Activated CD4-positive, alpha-beta T cell treated with anti-CD3 and anti-CD28 coated beads, Interleukin-2, amount 10 ng/mL, durations not matched to agents 7 days and 5 days (primary cell): ENCODE measurements around the gene PEX14. TPM values are rescaled to one million over a fixed set of nuclear protein-coding genes. Genes with fewer than 3 reads are reported as not detected.

ENCODE experiments used
- CTCF ChIA-PET: fragments of 350-600 bp; sonication (Branson Sonifier 250); formaldehyde crosslinking; loops from one replicate; lab custom pipeline; 2021; ENCODE audit warnings: antibody characterized with exemption; lab: Charles Lee
- POLR2A ChIA-PET: fragments of 350-600 bp; sonication (Branson Sonifier 250); formaldehyde crosslinking; loops from one replicate; lab custom pipeline; 2021; ENCODE audit warnings: antibody characterized with exemption; lab: Charles Lee
- DNase-seq: peaks from one replicate; pipeline ENCODE4 v3.0.0-alpha.2; 2020
- H3K27ac Mint-ChIP-seq: one replicate; pipeline ENCODE4 v1.8.0; 2021; ENCODE audit warnings: mild to moderate bottlenecking, moderate library complexity, mixed read lengths
- H3K27me3 Mint-ChIP-seq: one replicate; pipeline ENCODE4 v1.8.0; 2021; ENCODE audit warnings: mixed read lengths
- H3K36me3 Mint-ChIP-seq: one replicate; pipeline ENCODE4 v1.8.0; 2021; ENCODE audit warnings: low read depth, mixed read lengths
- H3K4me1 Mint-ChIP-seq: one replicate; pipeline ENCODE4 v1.8.0; 2021; ENCODE audit warnings: mixed read lengths
- H3K4me3 Mint-ChIP-seq: one replicate; pipeline ENCODE4 v1.8.0; 2021; ENCODE audit warnings: mild to moderate bottlenecking, moderate library complexity, mixed read lengths
- H3K9me3 Mint-ChIP-seq: one replicate; pipeline ENCODE4 v1.8.0; 2021; ENCODE audit warnings: mixed read lengths
- total RNA-seq, 2 experiments: library from RNA; stranded (reverse); gene quantifications; one replicate each; pipeline ENCODE4 v1.2.3, GENCODE V29; 2021

The PEX14 gene
- total RNA-seq, 2 experiments from 2014 or later = 23.4 to 24.4 TPM

DNA sequence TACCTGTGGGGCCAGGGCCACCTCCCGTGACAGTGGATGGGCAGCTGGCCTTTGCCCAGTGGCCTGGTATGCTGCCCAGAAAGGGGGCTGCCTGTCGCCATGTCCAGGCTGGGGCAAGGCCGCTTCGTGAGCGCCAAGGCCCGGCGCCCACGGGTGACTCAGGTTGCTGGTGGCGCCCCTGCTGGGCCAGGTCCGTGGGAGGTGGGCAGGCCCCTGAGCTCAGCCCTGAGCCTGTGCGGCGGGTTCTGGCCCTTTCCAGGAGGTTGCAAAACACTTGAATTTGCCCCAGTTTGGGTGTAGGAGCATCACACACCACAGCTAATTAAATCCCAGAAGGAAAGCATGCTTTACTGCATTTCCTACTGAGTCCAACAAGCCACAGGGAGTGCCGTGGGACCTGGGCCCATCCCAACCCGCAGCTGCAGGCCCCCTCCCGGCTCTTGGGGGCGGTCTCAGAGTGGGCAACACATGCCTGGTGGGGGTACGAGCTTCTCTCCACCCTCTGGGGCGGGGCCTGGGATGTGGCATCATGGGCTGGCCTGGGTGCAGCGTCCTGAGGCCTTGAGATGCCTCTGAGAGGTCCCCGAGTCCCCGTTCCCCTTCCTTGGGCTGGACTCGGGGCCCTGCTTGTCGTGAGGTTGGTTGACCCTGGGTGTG, 159.8 kb downstream of the PEX14 start:
- ChIA-PET CTCF (interaction anchor here (0.6 kb wide), 1 partner anchor 64 kb away, joined by 3 read pairs; no protein-coding TSS in a partner anchor), POLR2A (no interaction called here)
- H3K27ac Mint-ChIP-seq = no peak overlapping the region
- no peaks in the 10 kb centered on the region for H3K36me3 Mint-ChIP-seq
- no peak overlapping the region for H3K4me3 Mint-ChIP-seq
- no peaks in the 10 kb centered on the region for H3K4me1 Mint-ChIP-seq
- no peak for DNase-seq
- H3K9me3 Mint-ChIP-seq = no peaks in the 10 kb centered on the region
- H3K27me3 Mint-ChIP-seq = peaks cover 7% of the 10 kb centered on the region

DNA sequence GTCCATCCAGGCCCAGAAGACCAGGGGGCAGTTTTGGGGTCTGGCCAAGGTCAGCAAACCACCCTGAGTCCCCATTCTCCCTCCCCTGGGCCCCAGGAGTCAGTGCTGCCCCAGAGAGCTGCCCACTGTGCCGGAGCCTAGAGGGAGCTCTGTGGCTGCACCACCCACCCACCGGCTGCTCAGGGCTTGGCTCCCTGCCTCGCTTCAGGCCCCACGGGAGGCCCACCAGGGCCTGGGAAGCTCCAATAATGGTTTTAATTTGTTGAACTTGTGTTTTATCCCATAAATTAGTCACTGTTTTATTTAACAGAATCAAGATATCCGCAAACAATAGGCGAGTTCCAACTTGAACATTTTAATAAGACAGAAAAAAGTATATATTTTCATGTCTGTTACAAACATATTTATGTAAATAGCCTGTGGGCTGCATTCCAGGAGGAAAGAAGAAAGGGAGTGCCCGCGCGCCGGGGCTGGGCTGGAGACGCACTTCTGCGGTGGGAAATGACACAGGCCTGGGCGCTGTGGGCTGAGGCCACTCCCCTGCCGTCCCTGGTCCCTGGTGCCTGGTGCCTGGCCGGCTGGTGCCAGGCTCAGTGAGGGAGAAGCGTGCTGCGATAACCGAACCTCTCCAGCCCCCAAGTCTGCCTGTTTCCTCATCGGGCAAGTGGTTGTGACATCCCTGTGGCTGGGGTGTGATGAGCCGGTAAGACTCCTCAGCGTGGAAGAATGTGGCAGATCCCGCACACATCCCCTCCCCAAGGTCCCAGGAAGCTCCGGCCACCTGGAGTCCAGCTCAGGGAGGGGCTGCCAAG, 160.5 kb downstream of the PEX14 start:
- ChIA-PET CTCF (interaction anchor here (0.6 kb wide), 1 partner anchor 64 kb away, joined by 3 read pairs; no protein-coding TSS in a partner anchor), POLR2A (no interaction called here)
- Mint-ChIP-seq H3K4me1 (no peaks in the 10 kb centered on the region), H3K27me3 (peaks cover 7% of the 10 kb centered on the region), H3K9me3 (no peaks in the 10 kb centered on the region), H3K4me3 (no peak overlapping the region), H3K27ac (no peak overlapping the region), H3K36me3 (no peaks in the 10 kb centered on the region)
- DNase-seq = no peak

DNA sequence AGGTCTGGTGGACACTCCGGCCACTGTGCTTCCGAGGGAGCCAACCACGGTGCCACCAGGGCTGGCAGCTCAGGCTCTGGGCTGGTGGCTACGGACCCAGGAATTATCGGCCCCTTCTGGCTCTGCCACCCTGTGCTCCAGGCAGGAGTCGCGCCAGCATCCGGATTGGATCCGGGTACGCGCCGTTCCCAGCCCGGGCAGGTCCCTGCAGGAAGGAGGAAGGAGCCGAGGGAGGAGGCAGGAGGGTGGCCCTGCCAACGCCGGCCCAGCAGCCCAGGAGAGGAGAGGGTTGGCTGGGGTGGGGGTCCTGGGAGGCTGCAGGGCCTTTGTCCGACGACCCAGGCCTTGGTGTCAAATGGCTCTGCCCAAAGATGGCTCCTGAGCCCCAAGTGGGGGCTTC, 161.2 kb downstream of the PEX14 start:
- DNase-seq = no peak
- no peaks in the 10 kb centered on the region for H3K4me1 Mint-ChIP-seq
- CTCF ChIA-PET = no interaction called here
- POLR2A ChIA-PET = no interaction called here
- peaks cover 7% of the 10 kb centered on the region for H3K27me3 Mint-ChIP-seq
- H3K36me3 Mint-ChIP-seq = no peaks in the 10 kb centered on the region
- no peak overlapping the region for H3K27ac Mint-ChIP-seq
- H3K4me3 Mint-ChIP-seq = no peak overlapping the region
- H3K9me3 Mint-ChIP-seq = no peaks in the 10 kb centered on the region

DNA sequence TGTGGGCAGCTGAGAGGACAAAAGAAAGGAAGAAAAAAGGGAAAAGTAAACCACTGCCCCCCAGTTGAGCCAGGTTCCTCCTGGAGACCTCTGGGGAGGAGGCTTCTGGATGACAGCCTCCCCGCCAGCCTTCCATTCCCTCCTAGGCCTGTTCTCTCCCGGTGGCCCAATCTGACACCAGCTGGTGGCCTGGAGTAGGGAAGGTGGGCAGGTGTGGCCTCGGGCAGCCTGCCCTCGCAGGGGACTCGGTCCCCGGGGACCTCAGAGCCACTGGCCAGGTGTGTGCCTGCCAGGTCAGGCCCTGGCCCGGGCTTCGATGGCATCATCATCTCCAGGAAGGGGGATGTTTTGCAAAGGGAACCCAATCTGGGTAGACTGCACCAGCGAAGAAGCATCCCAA, 162.7 kb downstream of the PEX14 start:
- Mint-ChIP-seq H3K9me3 (no peaks in the 10 kb centered on the region), H3K27me3 (peaks cover 7% of the 10 kb centered on the region), H3K4me3 (no peak overlapping the region), H3K36me3 (no peaks in the 10 kb centered on the region), H3K4me1 (no peaks in the 10 kb centered on the region), H3K27ac (no peak overlapping the region)
- ChIA-PET CTCF (no interaction called here), POLR2A (no interaction called here)
- DNase-seq = no peak

DNA sequence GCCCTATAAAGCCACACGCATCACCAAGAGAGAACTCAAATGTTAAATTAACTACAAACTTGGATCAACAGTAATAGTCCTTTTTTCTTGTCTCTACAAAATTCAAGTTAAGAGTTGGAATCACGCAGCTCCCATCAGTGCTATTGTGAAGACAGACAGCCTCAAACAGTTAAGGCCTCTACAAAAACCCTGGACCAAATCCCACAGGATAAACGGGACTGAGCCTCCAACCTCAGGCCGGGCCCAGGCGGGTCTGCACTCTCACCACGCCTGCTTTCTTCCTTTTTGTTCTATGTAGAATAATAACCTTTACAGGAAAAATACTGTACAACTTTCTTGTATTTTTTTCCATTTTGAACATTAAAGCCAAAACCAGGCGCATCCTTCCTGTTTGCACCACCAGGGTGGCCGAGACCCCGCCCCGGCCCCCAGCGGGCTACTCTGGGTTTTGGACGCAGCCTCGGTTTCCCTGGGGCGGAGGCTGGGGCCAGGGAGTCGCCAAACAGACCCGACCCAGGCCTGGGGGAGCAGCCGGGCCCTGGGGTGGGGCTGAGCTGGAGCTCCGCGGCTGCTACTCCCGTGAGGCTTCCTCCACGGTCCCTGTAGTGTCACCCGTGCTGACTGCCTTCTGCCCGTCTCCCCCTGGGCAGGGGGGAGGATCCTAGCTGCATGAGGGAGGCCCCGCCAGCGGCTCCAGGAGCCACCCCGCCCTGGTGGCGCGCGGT, 163.2 kb downstream of the PEX14 start:
- H3K36me3 Mint-ChIP-seq = no peaks in the 10 kb centered on the region
- H3K4me3 Mint-ChIP-seq = no peak overlapping the region
- DNase-seq = no peak

DNA sequence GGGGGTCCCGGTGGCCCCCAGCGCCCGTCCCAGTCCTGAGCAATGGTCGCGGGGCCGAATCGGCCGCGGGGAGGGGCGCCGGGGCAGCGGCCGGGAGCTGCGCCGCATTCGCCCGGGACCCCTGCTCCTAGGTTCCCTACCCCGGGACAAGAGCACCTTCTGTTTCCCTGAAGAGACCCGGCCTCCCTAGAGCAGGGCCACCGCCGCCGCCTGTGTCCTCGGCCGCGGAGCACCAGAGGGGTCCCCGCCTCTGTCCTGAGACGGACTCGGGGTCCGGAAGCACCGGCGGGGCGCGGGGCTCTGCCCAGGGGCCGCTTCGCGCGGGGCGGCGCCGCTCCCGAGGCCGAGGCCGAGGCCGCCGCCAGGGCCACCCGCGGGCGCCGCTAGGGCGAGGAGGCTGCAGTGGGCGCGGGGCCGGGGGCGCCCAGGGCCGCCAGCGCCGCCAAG, 163.8 kb downstream of the PEX14 start:
- H3K36me3 Mint-ChIP-seq = no peaks in the 10 kb centered on the region
- H3K27ac Mint-ChIP-seq = no peak overlapping the region
- H3K4me3 Mint-ChIP-seq = no peak overlapping the region
- no peak for DNase-seq
- ChIA-PET CTCF (no interaction called here), POLR2A (no interaction called here)
- H3K9me3 Mint-ChIP-seq = no peaks in the 10 kb centered on the region
- peaks cover 7% of the 10 kb centered on the region for H3K27me3 Mint-ChIP-seq
- H3K4me1 Mint-ChIP-seq = no peaks in the 10 kb centered on the region

More for the DNA sequence above, 163.2 kb downstream of the PEX14 start:
- CTCF ChIA-PET = no interaction called here
- Mint-ChIP-seq H3K9me3 (no peaks in the 10 kb centered on the region), H3K27me3 (peaks cover 7% of the 10 kb centered on the region), H3K27ac (no peak overlapping the region), H3K4me1 (no peaks in the 10 kb centered on the region)
- POLR2A ChIA-PET = no interaction called here

DNA sequence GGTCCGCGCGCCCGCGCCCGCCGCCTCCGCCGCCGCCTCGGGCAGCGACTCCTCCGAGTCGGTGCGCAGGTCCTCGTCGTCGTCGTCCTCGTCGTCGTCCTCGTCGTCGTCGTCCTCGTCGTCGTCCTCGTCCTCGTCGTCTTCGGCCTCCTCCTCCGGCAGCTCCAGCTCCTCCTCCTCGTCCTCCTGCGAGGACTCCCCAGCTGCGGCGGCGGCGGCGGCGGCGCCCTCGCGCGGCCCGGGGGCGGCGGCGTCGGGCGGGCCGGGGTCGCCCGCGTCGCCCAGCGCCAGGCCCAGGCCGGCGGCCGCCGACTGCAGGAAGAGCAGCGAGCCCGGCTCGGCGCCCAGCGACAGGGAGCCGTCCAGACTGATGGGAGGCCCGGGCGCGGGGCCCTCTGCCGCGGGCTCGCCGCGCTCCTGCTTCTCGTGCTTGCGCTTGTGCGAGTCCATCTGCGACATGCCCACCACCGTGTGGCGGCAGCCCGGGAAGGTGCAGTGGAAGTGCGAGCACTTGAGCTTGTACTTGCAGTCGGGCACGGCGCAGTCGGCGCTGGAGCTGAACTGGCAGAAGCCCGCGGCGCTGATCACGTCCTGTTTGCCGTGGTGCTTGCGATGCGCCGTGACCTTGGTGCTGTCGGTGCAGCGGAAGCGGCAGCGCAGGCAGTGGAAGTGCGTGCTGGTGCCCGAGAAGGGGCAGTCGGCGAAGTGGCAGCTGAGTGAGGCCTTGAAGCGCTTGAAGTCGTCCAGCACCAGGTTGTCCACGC, 164.4 kb downstream of the PEX14 start:
- no peak for DNase-seq
- no peak overlapping the region for H3K27ac Mint-ChIP-seq
- POLR2A ChIA-PET = no interaction called here
- peak overlapping the region; percentile 32 for H3K4me3 Mint-ChIP-seq
- no peaks in the 10 kb centered on the region for H3K36me3 Mint-ChIP-seq
- H3K27me3 Mint-ChIP-seq = peaks cover 7% of the 10 kb centered on the region
- no peaks in the 10 kb centered on the region for H3K9me3 Mint-ChIP-seq
- CTCF ChIA-PET = no interaction called here
- no peaks in the 10 kb centered on the region for H3K4me1 Mint-ChIP-seq

DNA sequence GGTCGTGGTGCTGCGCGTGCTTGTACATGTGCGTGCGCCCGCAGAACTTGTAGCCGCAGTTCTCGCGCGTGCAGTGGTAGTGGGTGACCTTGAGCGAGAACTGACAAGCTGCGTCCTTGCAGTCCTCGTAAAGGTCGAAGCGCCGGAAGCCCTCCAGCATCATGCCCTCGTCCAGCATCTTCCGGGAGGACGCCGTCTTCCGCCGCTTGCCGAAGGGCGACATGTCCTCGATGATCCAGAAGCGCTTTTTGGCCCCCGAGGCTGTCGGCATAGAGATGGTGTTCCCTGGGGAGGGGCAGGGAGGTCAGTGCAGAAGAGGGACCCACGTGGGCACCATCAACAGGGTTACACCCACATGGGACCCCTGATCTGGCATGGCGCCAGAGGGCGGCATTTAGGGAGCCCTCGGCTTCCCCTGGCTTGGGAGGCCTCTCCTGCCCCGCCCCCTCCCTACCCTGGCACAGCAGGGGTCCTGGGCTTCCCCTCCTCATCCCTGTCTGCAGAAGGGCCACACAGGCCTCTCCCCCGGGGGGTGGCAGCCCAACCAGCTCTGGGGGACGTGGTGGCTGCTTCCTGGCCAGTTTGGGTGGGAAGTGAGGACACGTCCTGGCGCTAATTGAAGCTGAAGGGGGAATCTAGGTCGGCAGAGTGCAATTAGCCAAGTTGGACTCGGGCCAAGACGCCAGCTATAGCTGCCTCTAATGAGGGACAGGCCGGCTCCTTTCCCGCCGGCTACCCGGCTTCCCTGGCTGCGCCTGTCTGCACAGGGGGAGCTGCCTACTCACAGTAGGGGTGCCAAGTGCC, 165.2 kb downstream of the PEX14 start:
- ChIA-PET POLR2A (no interaction called here), CTCF (interaction anchor here (0.6 kb wide), 1 partner anchor 388 kb away, joined by 3 read pairs; no protein-coding TSS in a partner anchor)
- Mint-ChIP-seq H3K27me3 (peaks cover 7% of the 10 kb centered on the region), H3K4me1 (no peaks in the 10 kb centered on the region), H3K9me3 (no peaks in the 10 kb centered on the region), H3K36me3 (no peaks in the 10 kb centered on the region), H3K4me3 (no peak overlapping the region), H3K27ac (no peak overlapping the region)
- no peak for DNase-seq

DNA sequence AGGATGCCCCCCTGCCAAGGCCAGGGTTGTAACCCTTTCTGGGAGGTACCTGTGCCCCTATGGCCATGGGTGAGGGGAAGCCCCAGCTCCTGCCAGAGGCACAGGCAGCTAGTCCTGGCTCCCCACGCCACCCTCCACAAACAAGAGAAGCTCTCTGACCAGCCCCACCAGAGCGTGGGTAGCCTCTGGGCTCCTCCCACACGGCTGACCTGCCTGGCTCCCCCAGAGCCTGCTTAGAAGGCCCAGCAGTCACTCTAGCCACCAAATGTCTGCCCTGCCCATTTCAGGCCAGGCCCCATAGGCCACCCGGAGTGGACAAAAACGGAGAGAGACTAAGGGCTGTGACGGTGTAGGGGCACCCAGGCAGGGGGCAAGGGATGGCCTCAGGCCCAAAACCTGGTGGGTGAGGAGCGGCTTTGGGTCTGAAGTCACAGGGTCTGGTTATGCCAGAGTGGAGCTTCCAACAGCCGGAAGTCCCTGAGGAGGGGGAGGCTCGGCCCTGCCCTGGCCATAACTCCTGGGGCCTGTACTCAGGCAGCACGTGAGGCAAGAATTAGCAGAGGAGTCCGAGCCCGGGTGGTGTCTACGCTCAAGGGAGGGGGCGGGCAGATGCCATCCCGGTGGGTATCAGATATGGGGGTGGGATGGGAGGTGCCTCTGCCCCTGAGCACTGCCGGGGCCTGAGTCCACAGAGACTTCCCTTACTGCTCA, 166.2 kb downstream of the PEX14 start:
- ChIA-PET POLR2A (no interaction called here), CTCF (interaction anchor here (0.6 kb wide), 1 partner anchor 389 kb away, joined by 3 read pairs; no protein-coding TSS in a partner anchor)
- no peaks in the 10 kb centered on the region for H3K36me3 Mint-ChIP-seq
- no peak overlapping the region for H3K27ac Mint-ChIP-seq
- H3K9me3 Mint-ChIP-seq = no peaks in the 10 kb centered on the region
- H3K4me3 Mint-ChIP-seq = no peak overlapping the region
- H3K27me3 Mint-ChIP-seq = peaks cover 7% of the 10 kb centered on the region
- no peaks in the 10 kb centered on the region for H3K4me1 Mint-ChIP-seq
- DNase-seq = no peak

DNA sequence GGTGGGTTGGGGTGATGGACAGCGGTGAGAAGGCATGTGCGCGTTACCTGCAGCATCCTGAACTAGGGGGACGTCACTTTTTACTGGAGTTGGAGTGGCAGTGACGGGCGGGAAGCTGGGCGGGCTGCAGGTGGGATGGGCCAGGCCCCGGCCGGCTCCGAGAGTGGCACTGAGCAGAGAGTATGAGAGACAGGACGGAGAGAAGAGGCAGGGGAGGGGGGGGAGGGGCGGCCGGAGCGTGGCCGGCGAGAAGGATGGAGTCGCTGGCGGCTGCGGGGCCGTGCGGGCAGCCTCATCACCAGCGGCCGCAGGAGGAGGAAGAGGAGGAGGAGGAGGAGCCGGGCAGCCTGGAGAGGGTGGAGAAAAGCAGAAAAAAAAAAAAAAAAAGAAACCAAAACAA, 167.2 kb downstream of the PEX14 start:
- no peaks in the 10 kb centered on the region for H3K4me1 Mint-ChIP-seq
- no peak for DNase-seq
- H3K4me3 Mint-ChIP-seq = no peak overlapping the region
- no peaks in the 10 kb centered on the region for H3K9me3 Mint-ChIP-seq
- no peaks in the 10 kb centered on the region for H3K36me3 Mint-ChIP-seq
- CTCF ChIA-PET = no interaction called here
- peaks cover 7% of the 10 kb centered on the region for H3K27me3 Mint-ChIP-seq
- H3K27ac Mint-ChIP-seq = no peak overlapping the region
- POLR2A ChIA-PET = no interaction called here

DNA sequence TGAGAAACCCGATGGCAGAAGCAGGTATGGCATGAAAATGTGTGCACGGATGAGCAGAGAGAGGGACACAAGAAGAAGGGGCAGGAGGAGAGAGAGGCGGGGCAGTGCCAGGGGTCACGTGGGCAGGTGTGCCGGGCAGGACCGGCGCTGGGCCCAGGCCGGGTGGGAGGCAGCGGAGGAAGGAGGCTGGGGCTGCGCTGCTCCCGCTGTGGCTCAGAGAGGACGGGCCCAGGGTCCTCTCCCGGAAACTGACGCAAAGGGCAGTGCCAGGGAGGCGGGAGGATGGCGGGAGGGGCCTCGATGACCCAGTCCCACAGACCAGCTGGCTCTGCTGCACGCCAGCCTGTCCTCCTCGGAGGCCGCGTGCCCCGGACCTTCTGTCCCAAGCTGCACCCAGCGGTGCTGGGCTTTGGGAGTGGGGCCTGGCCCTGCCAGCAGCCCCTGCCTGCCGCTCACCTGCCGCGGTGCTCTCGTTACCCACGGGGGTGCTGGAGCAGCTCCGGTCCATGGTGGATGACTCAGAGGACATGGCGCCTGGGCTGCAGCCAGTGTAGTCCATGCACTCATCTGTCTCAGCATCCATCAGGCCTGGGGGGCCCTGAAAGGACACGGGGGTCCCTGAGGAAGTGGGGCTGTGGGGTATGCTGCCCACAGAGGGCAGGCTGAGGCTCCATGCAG, 167.8 kb downstream of the PEX14 start:
- Mint-ChIP-seq H3K27ac (no peak overlapping the region), H3K27me3 (peaks cover 5% of the 10 kb centered on the region), H3K36me3 (no peaks in the 10 kb centered on the region), H3K4me3 (no peak overlapping the region), H3K4me1 (no peaks in the 10 kb centered on the region), H3K9me3 (no peaks in the 10 kb centered on the region)
- DNase-seq = no peak
- POLR2A ChIA-PET = no interaction called here
- CTCF ChIA-PET = no interaction called here
